NCI-H345 (cell line): ENCODE results near the gene LPAR2.

Experiments
- DNase-seq: peaks from one replicate; lab custom pipeline; 2025; lab: John Stamatoyannopoulos, UW

Gene LPAR2

GRCh38 chr19:19597809-19598306 is 30.2 kb downstream of the LPAR2 start:
- DNase-seq: no peak

GRCh38 chr19:19595171-19595701 is 32.8 kb downstream of the LPAR2 start:
- no peak for DNase-seq

- DNase-seq: no peak
Measured at GRCh38 chr19:19594381-19594780, 33.6 kb downstream of the LPAR2 start.

GRCh38 chr19:19592690-19593089 is 35.3 kb downstream of the LPAR2 start:
- DNase-seq: no peak

- no peak for DNase-seq
Measured at GRCh38 chr19:19591133-19591825, 36.7 kb downstream of the LPAR2 start.

GRCh38 chr19:19588546-19588945 is 39.5 kb downstream of the LPAR2 start:
- no peak for DNase-seq

GRCh38 chr19:19587771-19588170 is 40.2 kb downstream of the LPAR2 start:
- no peak for DNase-seq

GRCh38 chr19:19584356-19584755 is 43.7 kb downstream of the LPAR2 start:
- no peak for DNase-seq

- no peak for DNase-seq
Measured at GRCh38 chr19:19582471-19582870, 45.5 kb downstream of the LPAR2 start.

GRCh38 chr19:19581391-19581790 is 46.6 kb downstream of the LPAR2 start:
- no peak for DNase-seq

GRCh38 chr19:19580418-19580817 is 47.6 kb downstream of the LPAR2 start:
- no peak for DNase-seq

- no peak for DNase-seq
Measured at GRCh38 chr19:19579533-19580361, 48.3 kb downstream of the LPAR2 start.

- peak; percentile 4 for DNase-seq
Measured at GRCh38 chr19:19578252-19578651, 49.8 kb downstream of the LPAR2 start.

GRCh38 chr19:19575411-19575810 is 52.6 kb downstream of the LPAR2 start:
- peak; percentile 46 for DNase-seq
